H54 (cell line): ENCODE measurements around the gene RRP8.

Experiments used
- DNase-seq: peaks from one replicate; pipeline ENCODE4 v3.0.0; 2011; ENCODE audit warnings: low spot score, mixed read lengths; ENCODE audit not compliant: insufficient read length
- FAIRE-seq: peaks from 3 replicates; lab custom pipeline; 2011; peaks lifted over from hg19 to GRCh38; lab: Jason Lieb, UNC
- POLR2A ChIP-seq: IDR thresholded peaks from 2 replicates; pipeline ENCODE4 v1.6.1; 2011; ENCODE audit warnings: low read depth, mild to moderate bottlenecking, low read length

Gene RRP8

GRCh38 chr11:6608011-6608410, 4.6 kb upstream of the RRP8 start:
- FAIRE-seq (no peak), DNase-seq (no peak)
- TF ChIP-seq POLR2A, result no peak

DNA sequence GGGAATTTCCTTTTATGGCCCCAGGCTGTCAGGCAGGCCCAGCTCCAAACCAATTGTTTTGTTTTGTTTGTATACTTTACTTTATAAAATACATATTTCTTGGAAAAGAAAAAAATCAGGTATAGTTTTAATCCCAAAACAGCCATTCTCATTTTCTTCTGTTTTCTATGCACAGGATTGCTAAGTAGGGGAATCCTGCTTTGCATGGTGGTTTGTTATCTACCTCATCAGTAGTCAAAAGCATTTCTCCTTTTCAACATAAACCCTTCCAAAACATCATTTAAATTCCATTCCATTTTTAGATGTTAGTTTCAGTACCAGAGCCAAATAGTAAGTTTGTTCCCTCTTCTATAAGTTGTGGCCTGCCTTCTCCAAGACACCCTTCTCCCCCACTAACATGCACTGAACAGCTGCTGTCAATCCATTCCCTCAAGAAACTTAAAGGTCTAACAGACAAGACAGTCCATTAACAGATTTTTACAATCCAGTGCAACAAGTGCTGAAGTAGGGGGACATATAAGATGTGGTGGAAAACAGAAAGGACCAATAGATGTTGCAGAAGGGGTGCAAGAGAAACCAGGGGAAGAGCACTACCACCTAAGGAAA, 3.9 kb upstream of the RRP8 start:
- DNase-seq (no peak), FAIRE-seq (no peak)
- TF ChIP-seq POLR2A, result no peak

- FAIRE-seq (peak; percentile 52), DNase-seq (peak; percentile 99)
- peak; percentile 59 for TF ChIP-seq POLR2A
These were observed 3.2 kb upstream of the RRP8 start for GRCh38 chr11:6606471-6607189.

- DNase-seq (no peak), FAIRE-seq (no peak)
- no peak for TF ChIP-seq POLR2A
These were observed 1.4 kb upstream of the RRP8 start for GRCh38 chr11:6604790-6605189.

GRCh38 chr11:6604081-6604626, 738 bp upstream of the RRP8 start:
- FAIRE-seq, result no peak
- DNase-seq, result peak; percentile 60
- TF ChIP-seq POLR2A, result no peak

- no peak for TF ChIP-seq POLR2A
- FAIRE-seq, result no peak
These were observed 1.1 kb downstream of the RRP8 start for GRCh38 chr11:6602096-6602940.

DNA sequence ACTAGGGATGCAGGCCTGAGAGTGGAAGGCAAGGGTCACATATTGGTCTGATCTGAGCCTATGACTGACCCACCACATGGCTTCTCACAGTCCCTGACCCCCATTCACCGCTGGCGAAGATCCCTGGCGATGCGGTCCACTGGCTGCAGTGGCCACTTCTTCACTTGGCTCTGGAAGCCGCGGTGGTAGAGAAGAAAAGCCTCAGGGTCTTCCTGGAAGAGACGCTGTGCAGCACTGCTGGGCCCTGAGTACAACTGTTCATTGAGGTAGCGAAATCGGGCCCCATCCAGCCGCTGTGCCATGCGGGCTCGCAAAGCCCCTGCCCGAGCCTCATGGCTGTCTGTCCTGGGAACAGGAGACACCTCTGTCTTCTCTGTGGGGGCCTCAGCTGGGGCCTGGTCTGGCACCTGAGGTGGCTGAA, 2.4 kb downstream of the RRP8 start:
- no peak for FAIRE-seq
- DNase-seq, result no peak
- TF ChIP-seq POLR2A, result no peak

More at GRCh38 chr11:6602096-6602940, 1.1 kb downstream of the RRP8 start:
- DNase-seq, result no peak

GRCh38 chr11:6599881-6600390, 3.5 kb downstream of the RRP8 start:
- DNase-seq, result no peak
- TF ChIP-seq POLR2A, result no peak
- FAIRE-seq, result no peak

DNA sequence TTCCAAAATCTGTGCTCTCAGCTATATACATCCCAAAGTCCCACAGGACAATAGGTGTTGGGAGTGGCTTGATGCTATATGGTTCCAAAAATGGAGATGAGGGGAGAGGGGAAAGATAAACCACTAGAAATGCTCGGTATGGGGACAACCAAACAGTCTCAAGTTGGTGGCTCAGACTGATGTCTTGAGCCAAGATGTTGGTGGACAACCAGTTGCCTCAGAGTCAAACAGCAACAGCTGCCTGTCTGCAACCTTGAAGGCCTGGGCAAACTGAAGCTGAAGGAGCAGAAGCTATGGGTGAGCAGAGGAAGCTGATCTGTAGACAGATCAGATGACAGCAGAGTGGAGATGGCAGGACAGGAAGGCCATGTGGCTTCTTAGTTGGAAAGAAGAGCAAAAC, 4.0 kb downstream of the RRP8 start:
- no peak for TF ChIP-seq POLR2A
- DNase-seq (no peak), FAIRE-seq (no peak)

- FAIRE-seq, result no peak
- no peak for TF ChIP-seq POLR2A
- DNase-seq, result no peak
These were observed 4.9 kb downstream of the RRP8 start for GRCh38 chr11:6598555-6598954.

DNA sequence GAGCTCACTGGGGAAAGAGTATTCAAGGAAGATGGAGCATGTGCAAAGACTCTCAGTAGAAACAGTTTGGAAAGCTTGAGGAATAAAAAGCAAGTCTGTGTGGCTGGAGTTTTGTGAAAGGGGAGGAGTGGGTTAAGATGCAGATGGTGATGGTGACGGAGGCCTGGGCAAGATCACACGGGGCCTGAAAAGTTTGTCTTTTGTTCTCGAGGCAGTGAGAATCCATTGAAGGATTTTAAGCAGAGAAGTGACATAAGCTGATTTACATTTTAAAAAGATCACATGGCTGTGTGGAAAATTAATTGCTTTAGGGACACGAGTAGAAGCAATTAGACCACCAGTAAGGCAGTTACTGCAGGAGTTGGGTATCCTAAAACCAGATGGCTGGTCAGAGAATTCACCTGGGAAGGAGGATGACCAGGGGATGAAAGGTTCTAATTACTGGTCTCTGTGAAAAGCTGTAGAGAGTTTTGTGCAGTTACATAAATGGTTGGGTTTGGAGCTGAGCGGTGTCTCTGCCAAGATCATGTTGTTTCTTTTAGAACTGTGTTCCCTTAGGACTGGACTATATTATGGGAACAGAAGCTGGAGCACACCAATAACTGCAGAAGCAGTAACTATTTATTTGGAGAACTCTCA, 7.1 kb downstream of the RRP8 start:
- no peak for TF ChIP-seq POLR2A
- DNase-seq (no peak), FAIRE-seq (no peak)

DNA sequence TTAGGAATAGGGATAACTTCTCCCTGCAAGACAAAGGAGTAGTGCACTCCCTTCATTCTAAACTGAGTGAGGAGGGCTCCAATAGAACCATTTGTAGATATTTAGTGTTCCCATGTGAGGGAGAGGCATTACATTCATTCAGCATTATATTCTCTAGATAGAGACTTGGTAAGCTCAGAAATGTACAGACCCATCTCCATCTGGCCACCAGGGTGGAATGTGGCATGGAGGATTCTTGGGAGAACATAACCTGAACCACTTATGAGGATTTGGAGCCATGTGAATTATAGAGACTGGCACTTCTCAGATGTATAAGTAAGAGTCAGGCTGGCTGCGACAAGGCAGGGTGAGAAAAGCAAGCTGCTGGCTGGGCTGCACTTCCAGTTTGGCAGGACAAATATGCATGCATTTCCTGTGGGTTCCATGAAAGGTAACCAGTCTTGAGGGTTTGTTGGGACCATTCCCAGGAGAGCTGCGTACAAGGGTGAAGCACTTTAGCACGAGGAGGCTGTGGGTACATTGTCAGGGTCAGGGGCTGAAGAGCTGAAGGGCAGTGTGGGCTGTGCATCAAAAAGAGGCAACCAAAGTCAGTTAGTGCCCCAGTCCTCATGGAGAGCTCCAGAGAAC, 9.2 kb downstream of the RRP8 start:
- no peak for TF ChIP-seq POLR2A

GRCh38 chr11:6588018-6588417, 15.4 kb downstream of the RRP8 start:
- TF ChIP-seq POLR2A, result no peak
- DNase-seq (no peak), FAIRE-seq (no peak)

More for the DNA sequence above, 9.2 kb downstream of the RRP8 start:
- DNase-seq, result no peak
- no peak for FAIRE-seq
